ENCODE results near the gene TMEM171. TPM values are rescaled to one million over a fixed set of nuclear protein-coding genes. Genes with fewer than 3 reads are reported as not detected.

TMEM171 gene, protein sequence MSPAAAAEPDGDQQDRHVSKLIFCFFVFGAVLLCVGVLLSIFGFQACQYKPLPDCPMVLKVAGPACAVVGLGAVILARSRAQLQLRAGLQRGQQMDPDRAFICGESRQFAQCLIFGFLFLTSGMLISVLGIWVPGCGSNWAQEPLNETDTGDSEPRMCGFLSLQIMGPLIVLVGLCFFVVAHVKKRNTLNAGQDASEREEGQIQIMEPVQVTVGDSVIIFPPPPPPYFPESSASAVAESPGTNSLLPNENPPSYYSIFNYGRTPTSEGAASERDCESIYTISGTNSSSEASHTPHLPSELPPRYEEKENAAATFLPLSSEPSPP
- 8.7 and 9.8 TPM in 2 replicates for total RNA-seq

GRCh38 chr5:73120222-73121118, at the start of gene TMEM171:
Gene TMEM171, plus strand, starts transcription at chr5:73120575. Its CDS starts 2,799 bp downstream, at chr5:73123374.

GRCh38 chr5:73172951-73173350, 52.6 kb downstream of the TMEM171 start, which contains the start of gene TMEM174:
Gene TMEM174, plus strand, starts transcription at chr5:73173193. Its CDS starts 51 bp downstream, at chr5:73173244.

Other genes starting within 250 kb of the TMEM171 start
- 6.7 and 21.9 TPM in 2 replicates for gene FCHO2, start 164.5 kb upstream of the TMEM171 start, total RNA-seq
- not detected in 2 replicates for gene TMEM174, start 52.6 kb downstream of the TMEM171 start, total RNA-seq